Epidermal melanocyte (primary cell): ENCODE data around the gene IFNL1.
"Not testable (repeated sequence)": the region's sequence is repeated elsewhere in the genome, so short reads cannot be mapped to it uniquely, and the experiment has no call there.

Experiments
- DNase-seq: peaks from one replicate; pipeline ENCODE4 v3.0.0; 2011; ENCODE audit warnings: low spot score; ENCODE audit not compliant: insufficient read length

Gene IFNL1

DNA sequence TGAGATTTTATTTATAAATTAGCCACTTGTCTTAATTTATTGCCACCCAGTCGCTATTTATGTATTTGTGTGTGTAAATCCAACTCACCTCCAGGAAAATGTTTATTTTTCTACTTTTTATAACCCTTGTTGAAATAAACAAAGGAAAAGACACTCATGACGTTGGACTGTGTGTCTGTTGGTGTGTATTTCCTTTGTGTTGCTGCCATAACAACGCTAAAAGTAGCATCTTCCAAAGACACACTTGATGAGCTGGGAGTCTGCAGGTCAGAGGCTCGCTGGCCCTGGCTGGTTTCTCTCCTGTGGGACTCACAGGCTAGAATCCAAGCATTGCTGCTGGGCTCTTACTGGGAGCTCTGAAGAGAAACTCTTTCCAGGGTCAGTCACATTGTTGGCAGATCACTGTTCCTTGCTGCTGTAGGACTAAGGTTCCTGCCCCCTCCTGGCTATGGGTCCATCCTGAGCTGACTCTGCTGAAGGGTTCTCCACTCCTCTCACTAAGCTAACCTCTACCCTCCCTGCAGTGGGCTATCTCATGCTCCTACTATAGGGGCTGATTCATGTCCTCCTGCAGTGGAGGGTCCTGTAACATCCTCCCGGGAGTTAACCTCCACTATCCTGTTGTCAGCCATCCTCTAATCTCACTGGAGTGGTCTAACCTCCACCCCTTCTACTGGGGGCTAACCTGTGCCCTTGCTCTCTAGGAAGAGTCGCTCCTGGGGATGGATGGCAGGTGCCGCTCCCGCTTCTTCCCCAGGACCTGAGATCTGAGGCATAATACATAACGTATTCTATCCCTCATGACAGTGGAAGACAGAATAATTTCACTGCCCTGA is 26.0 kb upstream of the IFNL1 start:
- DNase-seq: no peak

DNA sequence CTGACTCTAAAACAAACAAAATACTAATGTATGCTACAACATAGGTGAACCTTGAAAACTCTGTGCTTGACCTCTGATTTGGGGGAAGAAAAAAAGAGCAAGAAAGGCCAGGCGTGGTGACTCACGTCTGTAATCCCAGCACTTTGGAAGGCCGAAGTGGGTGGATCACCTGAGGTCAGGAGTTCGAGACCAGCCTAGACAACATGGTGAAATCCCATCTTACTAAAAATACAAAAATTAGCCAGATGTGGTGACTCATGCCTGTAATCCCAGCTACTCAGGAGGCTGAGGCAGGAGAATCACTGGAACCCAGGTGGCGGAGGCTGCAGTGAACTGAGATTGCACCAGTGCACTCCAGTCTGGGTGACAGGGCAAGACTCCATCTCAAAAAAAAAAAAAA is 22.3 kb upstream of the IFNL1 start:
- DNase-seq: not testable (repeated sequence)

DNA sequence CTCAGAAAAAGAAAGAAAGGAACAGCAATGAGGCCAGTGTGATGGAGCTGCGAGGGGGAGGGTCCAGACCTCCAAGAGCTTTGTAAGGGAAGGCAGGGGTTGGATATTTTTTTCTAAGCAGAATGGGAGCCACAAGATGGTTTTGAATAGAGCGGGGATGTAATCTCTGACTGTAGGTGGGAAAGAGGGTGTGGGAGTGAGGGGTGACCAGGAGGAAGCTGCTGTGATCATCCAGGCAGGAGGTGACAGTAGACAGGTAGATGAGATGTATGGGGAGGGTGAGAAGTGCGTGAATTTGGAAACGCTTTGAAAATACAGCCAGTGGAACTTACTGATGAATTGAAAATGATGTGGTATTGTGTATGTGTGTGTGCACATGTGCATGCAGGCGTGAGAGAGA is 20.6 kb upstream of the IFNL1 start:
- no peak for DNase-seq

- DNase-seq: no peak
Measured at GRCh38 chr19:39276740-39277139, 19.5 kb upstream of the IFNL1 start.

GRCh38 chr19:39277598-39277997 is 18.6 kb upstream of the IFNL1 start:
- no peak for DNase-seq

DNA sequence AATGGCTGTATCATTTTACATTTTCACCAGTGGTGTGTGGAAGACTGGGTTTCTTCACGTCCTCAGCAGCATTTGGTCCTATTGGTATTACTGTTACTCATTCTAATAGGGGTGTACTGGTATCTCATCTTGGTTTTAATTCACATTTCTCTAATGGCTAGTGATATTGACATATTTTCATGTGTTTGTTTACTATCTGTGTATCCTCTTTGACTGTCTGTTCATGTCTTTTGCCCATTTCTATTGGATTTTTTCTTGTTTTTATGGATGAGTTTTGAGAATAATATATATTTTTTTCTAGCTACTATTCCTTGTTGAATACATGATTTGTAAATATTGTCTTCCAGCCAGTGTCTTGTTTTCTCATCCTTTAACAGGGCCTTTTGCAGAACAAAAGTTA is 14.2 kb upstream of the IFNL1 start:
- DNase-seq: no peak

GRCh38 chr19:39284032-39284431 is 12.2 kb upstream of the IFNL1 start:
- DNase-seq: no peak

DNA sequence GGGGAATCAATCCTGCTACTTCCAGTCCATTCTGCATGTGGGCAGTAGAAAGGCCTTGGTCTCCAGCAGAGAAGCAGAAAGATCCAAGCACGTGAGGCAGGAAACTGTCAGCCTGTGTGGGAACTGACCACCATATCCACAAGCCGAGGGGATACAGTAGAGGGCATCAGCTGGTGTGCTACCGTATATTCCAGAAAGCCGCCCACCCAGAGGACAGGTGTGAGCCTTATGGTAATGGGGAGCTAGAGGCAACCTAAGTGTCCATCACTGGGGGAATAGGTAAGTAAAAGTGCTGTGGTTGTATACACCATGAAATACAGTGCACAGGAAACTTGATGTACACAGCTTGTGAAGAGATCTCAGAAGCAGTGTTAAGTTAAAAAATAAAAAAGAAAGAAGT is 2.8 kb upstream of the IFNL1 start:
- DNase-seq: no peak

DNA sequence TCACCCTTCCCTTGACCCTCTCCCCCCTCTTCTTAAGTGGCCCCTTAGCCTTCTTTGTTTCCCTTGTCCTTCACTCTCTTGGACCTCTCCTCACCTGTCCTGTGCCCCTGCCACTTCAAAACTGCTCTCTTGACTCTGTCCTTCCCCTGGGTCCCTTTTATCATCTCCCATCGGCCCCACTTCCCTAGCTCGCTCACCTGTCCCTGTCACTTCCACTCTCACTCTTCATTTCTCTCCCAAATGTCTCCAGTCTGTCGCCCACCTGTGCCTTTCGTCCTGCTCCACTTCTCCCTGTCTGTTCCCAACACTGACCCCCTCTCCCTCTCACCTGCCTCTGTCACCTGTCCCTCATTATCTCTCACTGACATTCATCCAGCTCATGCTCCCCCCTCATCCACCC is 699 bp downstream of the IFNL1 start:
- no peak for DNase-seq

DNA sequence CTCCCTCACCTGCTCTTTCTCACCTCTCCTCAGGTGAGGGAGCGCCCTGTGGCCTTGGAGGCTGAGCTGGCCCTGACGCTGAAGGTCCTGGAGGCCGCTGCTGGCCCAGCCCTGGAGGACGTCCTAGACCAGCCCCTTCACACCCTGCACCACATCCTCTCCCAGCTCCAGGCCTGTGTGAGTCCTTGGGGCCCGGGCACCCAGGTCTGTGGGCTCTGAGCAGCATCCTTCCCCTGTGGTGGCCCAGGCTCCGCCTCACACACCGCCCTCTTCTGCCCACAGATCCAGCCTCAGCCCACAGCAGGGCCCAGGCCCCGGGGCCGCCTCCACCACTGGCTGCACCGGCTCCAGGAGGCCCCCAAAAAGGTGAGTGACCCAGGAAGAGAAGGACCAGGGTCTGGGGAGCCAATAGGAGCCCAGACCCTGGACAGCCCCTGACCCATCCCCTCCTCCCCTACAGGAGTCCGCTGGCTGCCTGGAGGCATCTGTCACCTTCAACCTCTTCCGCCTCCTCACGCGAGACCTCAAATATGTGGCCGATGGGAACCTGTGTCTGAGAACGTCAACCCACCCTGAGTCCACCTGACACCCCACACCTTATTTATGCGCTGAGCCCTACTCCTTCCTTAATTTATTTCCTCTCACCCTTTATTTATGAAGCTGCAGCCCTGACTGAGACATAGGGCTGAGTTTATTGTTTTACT is 1.9 kb downstream of the IFNL1 start:
- no peak for DNase-seq

DNA sequence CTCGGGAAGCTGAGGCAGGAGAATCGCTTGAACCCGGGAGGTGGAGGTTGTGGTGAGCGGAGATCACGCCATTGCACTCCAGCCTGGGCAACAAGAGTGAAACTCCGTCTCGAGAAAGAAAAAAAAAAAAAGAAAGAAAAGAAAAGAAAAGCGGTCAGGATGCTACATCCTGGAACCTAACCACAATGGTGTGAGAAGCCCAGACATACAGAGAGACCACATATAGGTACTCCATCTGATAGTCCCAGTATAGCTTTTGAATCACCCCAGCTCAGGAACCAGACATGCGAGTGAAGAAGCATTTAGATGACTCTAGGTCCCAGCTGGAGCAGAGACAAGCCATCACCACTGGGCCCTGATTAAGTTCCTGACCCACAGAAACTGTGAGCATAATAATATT is 3.2 kb downstream of the IFNL1 start:
- DNase-seq: no peak

GRCh38 chr19:39299832-39300231 is 3.6 kb downstream of the IFNL1 start:
- no peak for DNase-seq

GRCh38 chr19:39301021-39301420 is 4.8 kb downstream of the IFNL1 start:
- no peak for DNase-seq

DNA sequence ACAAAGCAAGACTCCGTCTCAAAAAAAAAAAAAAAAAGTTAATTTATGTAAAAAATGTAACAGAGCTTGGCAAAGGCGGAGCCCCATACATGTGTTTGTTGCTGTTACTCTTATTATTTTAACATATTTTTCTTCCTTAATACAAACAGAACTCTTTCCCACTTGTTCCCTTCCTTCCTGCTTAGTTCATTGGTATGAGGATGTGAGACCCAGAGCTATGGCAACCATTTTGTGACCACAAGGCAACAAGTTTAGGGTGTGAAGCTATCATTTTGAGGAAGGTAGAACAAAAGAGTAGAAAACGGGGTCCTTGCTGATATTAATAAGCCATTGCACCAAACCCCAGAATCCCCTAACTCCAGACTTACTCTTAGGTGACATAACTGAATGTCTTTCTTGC is 5.4 kb downstream of the IFNL1 start:
- DNase-seq: no peak

DNA sequence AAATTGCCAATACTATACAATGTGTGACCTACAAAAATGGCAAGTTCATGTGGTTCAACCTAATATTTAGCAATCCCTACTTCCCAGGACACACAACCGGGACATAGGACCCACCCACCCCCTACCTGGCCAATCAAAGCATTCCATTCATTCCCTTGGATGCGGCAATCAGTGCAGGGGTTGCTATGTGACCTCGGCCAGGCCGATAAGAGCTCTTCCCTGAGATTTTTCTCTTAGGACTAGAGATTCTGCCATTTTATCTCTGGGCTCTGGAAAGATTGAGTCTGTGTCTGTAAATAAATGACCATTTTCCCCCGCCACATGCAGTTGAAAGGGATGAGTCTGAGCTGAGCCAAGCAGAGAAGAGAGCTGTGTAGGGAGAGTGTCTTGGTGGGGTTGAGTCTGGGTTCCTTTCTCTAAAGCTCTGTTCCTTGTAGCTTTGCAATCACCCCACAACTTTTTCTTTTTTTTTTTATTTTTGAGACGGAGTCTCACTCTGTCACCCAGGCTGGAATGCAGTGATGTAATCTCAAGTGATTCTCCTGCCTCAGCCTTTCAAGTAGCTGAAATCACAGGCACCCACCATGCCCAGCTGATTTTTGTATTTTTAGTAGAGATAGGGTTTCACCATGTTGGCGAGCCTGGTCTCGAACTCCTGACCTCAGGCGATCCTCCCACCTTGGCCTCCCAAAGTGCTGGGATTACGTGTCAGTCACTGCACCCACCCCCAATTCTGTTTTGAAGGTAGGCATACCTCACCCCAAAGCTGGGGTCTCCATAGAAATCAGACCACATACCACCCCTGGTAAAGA is 7.4 kb downstream of the IFNL1 start:
- no peak for DNase-seq

GRCh38 chr19:39304185-39304513 is 7.9 kb downstream of the IFNL1 start:
- no peak for DNase-seq

GRCh38 chr19:39304701-39305571 is 8.7 kb downstream of the IFNL1 start:
- no peak for DNase-seq

GRCh38 chr19:39306075-39306474 is 9.9 kb downstream of the IFNL1 start:
- no peak for DNase-seq

GRCh38 chr19:39307046-39307821 is 11.0 kb downstream of the IFNL1 start:
- DNase-seq: no peak

GRCh38 chr19:39307822-39308530 is 11.8 kb downstream of the IFNL1 start:
- DNase-seq: no peak
